GM12875 (cell line): Measurements from ENCODE around the gene GPR78.

Experiments used
- H3K4me3 ChIP-seq: one replicate; pipeline ENCODE4 v1.5.1; 2011; ENCODE audit warnings: low read depth, low read length, control low read depth
- CTCF ChIP-seq: IDR thresholded peaks from 2 replicates; pipeline ENCODE4 v1.5.1; 2011; ENCODE audit warnings: low read depth, mild to moderate bottlenecking, control low read depth, inconsistent platforms, low read length, moderate library complexity, borderline replicate concordance; ENCODE audit not compliant: insufficient read depth

GPR78 gene

GRCh38 chr4:8595237-8596087 lies 15.3 kb downstream of the GPR78 start:
- H3K4me3 ChIP-seq, result no peak overlapping the region
- no peak for TF ChIP-seq CTCF

GRCh38 chr4:8596891-8597290 lies 16.7 kb downstream of the GPR78 start:
- TF ChIP-seq CTCF, result no peak
- H3K4me3 ChIP-seq, result no peak overlapping the region

GRCh38 chr4:8597319-8597718 lies 17.1 kb downstream of the GPR78 start:
- H3K4me3 ChIP-seq, result no peak overlapping the region

GRCh38 chr4:8597791-8598190 lies 17.6 kb downstream of the GPR78 start:
- no peak for TF ChIP-seq CTCF
- no peak overlapping the region for H3K4me3 ChIP-seq

More at GRCh38 chr4:8597319-8597718, 17.1 kb downstream of the GPR78 start:
- TF ChIP-seq CTCF, result no peak

GRCh38 chr4:8598391-8599090 lies 18.3 kb downstream of the GPR78 start:
- TF ChIP-seq CTCF, result no peak
- H3K4me3 ChIP-seq, result no peak overlapping the region

GRCh38 chr4:8599091-8599460 lies 18.9 kb downstream of the GPR78 start:
- H3K4me3 ChIP-seq, result no peak overlapping the region
- no peak for TF ChIP-seq CTCF

- no peak overlapping the region for H3K4me3 ChIP-seq
- no peak for TF ChIP-seq CTCF
These were observed 19.5 kb downstream of the GPR78 start for GRCh38 chr4:8599657-8600056.
